Mucosa of rectum (tissue), 2 donors: Measurements from ENCODE around the gene RASD1.
A peak's percentile ranks its signal among the peaks of the same experiment; 100 is the strongest.

Experiments
- H3K27ac ChIP-seq, 2 donors: one replicate each; pipeline ENCODE4 v1.7.0; 2013; ENCODE audit warnings: inconsistent platforms in 2 of 2, low read depth in 2 of 2, low read length in 2 of 2
- H3K27me3 ChIP-seq, 2 donors: one replicate each; pipeline ENCODE4 v1.7.0; 2013; ENCODE audit warnings: low read length in 2 of 2; ENCODE audit not compliant: control insufficient read depth in 2 of 2, insufficient read depth in 2 of 2
- H3K36me3 ChIP-seq, 2 donors: one replicate each; pipeline ENCODE4 v1.7.0; 2013; ENCODE audit warnings: low read length in 2 of 2; ENCODE audit not compliant: control insufficient read depth in 2 of 2, insufficient read depth in 2 of 2
- H3K4me1 ChIP-seq, 2 donors: one replicate each; pipeline ENCODE4 v1.7.0; 2013; ENCODE audit warnings: low read length in 2 of 2, mild to moderate bottlenecking in 1 of 2; ENCODE audit not compliant: control insufficient read depth in 2 of 2, insufficient read depth in 2 of 2
- H3K4me3 ChIP-seq, 2 donors: one replicate each; pipeline ENCODE4 v1.7.0; 2013; ENCODE audit warnings: low read length in 2 of 2
- H3K9ac ChIP-seq, 2 donors: one replicate each; pipeline ENCODE4 v1.7.0; 2013; ENCODE audit warnings: low read length in 2 of 2, low read depth in 1 of 2, mild to moderate bottlenecking in 1 of 2
- H3K9me3 ChIP-seq, 2 donors: one replicate each; pipeline ENCODE4 v1.7.0; 2013; ENCODE audit warnings: low read length in 2 of 2; ENCODE audit not compliant: control insufficient read depth in 2 of 2
- donor health status: healthy.
- donor health status: Normal muscosa, but diverticular disease.

Gene RASD1

DNA sequence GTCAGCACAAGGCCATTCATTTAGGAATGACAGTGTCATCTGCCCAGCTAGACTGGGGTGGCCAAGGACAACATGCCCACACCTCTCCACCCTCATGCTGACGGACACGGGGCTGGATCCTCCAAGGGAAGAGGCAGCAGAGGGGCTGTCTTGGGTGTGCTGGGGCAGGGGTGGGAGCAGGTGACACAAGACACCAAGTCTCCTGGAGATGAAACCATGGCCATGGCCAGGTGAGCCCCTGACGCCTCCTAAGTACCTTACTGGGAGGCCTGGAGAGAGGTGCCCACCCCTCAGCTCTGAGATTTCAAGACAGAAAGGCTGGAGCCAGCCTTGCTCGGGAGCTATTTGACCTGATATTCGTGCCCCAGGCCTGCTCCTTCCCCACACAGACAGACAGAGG lies 9.0 kb upstream of the RASD1 start:
- Histone ChIP-seq H3K27me3 (peaks cover 0 to 3% of the 10 kb centered on the region in 2 donors), H3K9me3 (no peaks in the 10 kb centered on the region), H3K27ac (no peak overlapping the region), H3K36me3 (no peaks in the 10 kb centered on the region), H3K4me1 (peaks cover 5 to 12% of the 10 kb centered on the region in 2 donors), H3K4me3 (no peak overlapping the region), H3K9ac (no peak overlapping the region)

DNA sequence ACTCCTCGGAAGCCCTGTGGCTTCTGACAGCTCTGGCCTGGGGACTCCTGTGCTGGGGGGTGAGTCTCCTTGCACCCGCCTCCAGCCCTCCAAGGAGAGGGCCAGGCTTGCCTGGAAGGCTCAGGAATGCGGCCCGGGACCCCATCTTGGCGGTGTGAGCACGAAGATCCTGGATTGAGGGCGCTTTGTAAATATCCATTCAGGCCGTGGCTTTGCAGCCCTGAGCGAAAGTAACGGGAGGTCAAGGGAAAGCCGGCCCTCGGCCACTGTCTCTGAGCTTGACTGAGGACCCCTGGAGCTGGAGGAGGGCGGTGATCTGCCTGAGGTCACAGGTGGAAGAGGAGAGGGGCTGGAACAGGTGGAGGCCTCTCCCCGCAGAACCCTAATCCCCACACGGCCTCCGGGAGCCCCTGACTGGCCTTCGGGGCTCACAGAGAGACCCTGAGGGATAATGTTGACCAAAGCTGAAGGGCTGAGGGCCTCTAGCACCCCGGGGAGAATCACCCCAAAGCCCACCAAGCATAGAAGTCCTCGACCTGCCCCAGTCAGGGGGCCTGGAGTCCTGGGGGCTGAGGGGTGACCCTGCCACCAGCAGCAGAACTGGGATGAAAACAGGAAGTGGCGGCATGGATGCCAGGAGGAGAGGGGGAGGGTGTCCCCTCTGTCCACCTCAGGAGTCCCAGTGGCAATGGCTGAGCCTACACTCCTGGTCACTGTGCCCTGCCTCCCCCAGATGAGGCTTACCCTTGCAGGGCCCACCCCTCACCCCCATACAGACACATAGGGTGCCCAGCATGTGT lies 8.3 kb upstream of the RASD1 start:
- H3K27me3 ChIP-seq = peaks cover 0 to 3% of the 10 kb centered on the region in 2 donors
- H3K9ac ChIP-seq = no peak overlapping the region
- no peak overlapping the region for H3K4me3 ChIP-seq
- no peaks in the 10 kb centered on the region for H3K9me3 ChIP-seq
- no peaks in the 10 kb centered on the region for H3K36me3 ChIP-seq
- H3K27ac ChIP-seq = no peak overlapping the region
- peaks cover 5 to 12% of the 10 kb centered on the region in 2 donors for H3K4me1 ChIP-seq

DNA sequence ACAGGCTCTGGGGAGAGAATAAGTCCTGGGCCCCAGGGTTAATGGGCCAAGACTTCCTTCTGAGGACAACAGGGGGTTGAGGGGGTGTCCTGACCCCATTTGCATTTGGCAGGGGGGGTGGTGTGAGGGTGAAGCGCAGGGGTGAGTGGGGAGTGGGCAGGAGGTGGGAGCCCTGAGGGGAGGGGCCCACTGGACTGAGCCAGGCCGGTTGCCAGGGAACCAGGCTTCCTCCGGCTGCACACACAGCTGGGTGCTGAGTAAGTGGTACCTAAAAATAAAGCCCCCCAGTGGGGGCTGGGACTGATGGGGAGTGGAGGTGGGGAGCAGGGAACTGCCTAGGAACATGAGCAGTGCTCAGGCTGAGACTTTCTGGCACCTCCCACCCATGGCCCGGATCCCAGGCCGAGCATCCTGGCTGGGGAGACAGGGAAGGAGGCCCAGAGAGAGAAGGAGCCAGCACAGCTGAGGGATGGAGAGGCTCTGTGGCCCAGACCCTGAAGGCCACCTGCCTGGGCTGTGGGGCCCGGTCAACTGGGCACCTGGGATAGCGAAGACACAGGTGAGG lies 7.5 kb upstream of the RASD1 start:
- Histone ChIP-seq H3K27me3 (peaks cover 0 to 3% of the 10 kb centered on the region in 2 donors), H3K36me3 (no peaks in the 10 kb centered on the region), H3K4me3 (no peak overlapping the region), H3K9me3 (no peaks in the 10 kb centered on the region), H3K27ac (no peak overlapping the region), H3K4me1 (peaks cover 5 to 16% of the 10 kb centered on the region in 2 donors), H3K9ac (no peak overlapping the region)

DNA sequence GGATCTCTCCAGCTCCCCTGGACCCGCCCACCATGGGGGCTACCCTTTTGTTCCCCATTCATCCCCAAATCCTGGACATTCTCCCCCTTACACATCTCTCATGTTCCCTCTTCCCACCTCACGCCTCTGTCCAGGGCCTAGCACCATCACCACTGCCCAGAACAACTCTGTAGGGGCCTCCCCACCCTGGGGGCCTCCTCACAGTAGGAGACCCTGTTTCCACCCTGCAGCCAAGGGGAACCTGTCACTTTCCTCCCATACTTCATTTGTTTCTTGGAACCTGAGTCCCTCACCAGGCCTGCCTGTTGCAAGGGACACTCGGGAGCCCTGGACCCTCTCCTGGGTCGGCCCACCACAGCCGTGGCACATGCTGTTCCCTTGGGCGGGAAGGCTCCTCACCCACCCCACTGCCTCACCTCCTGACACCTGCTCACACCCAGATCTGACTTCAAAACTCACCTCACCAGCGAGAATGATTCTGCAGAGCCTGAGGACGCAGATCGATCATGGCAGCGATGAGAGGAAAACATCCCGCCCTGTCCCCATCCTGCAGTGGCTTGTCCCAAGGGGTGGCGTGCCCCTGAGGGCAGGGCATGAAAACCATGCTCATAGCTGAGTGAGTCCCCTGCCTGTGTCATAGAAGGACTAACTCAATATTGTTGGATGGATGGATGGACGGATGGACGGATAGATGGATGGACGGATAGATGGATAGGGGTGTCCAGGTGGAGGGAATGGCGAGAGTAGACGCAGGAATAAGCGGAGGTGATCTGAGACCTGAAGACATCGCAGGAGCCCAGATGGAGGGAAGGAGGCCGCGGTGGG lies 6.8 kb upstream of the RASD1 start:
- no peak overlapping the region for H3K4me3 ChIP-seq
- no peak overlapping the region for H3K9ac ChIP-seq
- no peaks in the 10 kb centered on the region for H3K9me3 ChIP-seq
- H3K27me3 ChIP-seq = peaks cover 0 to 3% of the 10 kb centered on the region in 2 donors
- no peaks in the 10 kb centered on the region for H3K36me3 ChIP-seq
- no peak overlapping the region for H3K27ac ChIP-seq
- peaks cover 10 to 23% of the 10 kb centered on the region in 2 donors for H3K4me1 ChIP-seq

DNA sequence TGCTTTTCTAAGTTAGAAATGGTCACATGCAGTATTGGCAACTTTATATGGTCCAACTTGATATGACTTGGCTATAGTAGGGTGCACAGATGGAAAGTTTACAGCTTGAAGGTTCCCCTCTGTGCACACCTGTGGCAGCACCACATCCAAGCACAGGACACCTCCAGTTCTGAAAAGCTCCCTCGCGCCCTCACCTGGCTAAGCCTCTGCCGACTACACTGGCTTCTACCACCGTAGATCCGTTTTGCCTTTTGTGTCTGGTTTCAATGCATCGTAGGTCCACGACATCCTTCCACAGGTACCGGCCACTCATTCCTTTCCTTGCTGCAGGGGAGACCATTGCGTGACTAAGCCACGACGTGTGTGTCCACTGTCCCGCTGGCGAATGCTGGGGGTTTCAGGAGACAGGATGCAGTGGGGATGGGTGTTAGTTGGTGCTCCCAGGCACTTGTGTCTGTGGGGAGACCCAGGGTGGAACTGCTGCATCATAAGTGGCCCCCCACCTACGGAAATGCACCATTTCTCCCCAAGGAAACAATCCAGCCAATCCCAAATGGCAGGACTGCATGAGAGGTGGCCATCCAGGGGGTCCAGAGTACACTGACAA lies 4.9 kb upstream of the RASD1 start:
- H3K27me3 ChIP-seq = peaks cover 0 to 3% of the 10 kb centered on the region in 2 donors
- H3K4me1 ChIP-seq = peaks cover 7 to 16% of the 10 kb centered on the region in 2 donors
- no peaks in the 10 kb centered on the region for H3K36me3 ChIP-seq
- H3K4me3 ChIP-seq = no peak overlapping the region
- no peak overlapping the region for H3K9ac ChIP-seq
- H3K9me3 ChIP-seq = no peaks in the 10 kb centered on the region
- H3K27ac ChIP-seq = no peak overlapping the region

DNA sequence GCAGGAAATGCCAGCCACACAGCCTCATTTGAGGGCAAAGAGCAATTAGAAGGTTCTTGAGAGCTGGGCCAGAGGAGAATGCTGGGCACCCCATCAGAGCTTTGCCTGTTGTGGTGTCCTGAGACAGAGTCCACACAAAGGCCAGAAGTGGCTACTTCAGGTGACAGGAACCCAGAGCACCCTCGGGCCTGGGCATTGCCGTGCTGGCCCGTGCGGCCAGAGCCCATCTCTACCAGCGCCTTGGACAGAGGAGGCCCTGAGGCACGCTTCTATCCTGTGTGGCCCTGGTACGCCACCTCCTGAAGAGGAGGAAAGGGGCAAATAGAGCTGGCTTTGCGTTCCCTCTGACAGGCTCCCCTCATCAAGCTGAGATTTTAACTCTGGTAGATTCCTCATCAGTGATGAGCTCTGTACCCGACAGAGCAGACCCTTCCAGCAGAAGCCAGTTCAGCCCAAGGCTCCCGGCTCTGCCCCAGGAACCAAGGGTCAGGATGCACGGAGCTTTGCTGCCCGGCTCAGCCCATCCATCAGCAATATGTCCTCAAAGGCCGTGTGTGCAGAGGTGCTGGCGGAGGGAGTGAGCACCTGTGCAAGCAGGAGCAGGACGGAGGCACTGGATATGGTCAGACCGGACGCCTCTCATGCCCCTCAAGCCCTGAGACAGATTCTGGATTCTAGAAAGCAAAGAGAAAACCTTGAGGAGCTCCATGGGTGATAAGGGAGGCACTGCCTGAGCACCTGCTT lies 3.4 kb upstream of the RASD1 start:
- Histone ChIP-seq H3K27me3 (peaks cover 0 to 6% of the 10 kb centered on the region in 2 donors), H3K9ac (no peak overlapping the region), H3K4me3 (no peak overlapping the region), H3K9me3 (no peaks in the 10 kb centered on the region), H3K4me1 (peaks cover 21 to 26% of the 10 kb centered on the region in 2 donors), H3K36me3 (no peaks in the 10 kb centered on the region), H3K27ac (no peak overlapping the region)

DNA sequence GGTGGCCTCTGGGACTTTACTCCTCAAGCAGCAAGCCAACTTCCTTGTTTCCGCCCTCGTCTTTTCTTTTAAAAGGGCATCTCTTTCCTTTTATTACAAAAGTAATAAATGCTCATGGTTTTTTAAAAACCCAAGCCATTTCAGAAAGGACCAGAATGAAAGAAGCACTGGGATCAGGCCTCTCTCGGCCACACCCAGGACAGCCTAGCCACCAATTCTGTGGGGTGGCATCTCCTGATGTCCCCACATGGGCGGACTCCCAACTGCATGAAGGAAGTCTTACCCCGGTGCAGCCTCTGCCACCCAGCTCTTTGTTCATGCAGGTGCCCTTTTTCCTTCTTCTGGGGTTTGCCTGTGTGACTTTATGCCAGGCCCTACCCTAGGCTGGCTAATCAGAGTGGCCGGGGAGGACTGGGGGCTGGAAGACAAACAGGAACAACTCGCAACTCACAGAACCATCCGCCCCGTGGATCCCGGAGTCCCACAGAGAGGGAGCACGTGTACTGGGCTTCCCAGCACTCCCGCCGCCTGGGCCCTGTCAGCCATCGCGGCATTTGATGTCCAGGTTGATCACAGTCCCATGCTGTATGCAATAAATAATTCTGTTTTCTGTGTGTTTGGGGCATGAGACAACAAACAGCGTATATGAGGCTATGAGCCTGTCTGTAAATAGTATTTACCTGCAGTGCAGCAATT lies 2.6 kb upstream of the RASD1 start:
- Histone ChIP-seq H3K36me3 (no peaks in the 10 kb centered on the region), H3K27ac (peak overlapping the region in 1 of 2 donors; percentile 33), H3K9me3 (no peaks in the 10 kb centered on the region), H3K27me3 (peaks cover 0 to 6% of the 10 kb centered on the region in 2 donors), H3K4me3 (no peak overlapping the region), H3K9ac (no peak overlapping the region), H3K4me1 (peaks cover 27 to 32% of the 10 kb centered on the region in 2 donors)

DNA sequence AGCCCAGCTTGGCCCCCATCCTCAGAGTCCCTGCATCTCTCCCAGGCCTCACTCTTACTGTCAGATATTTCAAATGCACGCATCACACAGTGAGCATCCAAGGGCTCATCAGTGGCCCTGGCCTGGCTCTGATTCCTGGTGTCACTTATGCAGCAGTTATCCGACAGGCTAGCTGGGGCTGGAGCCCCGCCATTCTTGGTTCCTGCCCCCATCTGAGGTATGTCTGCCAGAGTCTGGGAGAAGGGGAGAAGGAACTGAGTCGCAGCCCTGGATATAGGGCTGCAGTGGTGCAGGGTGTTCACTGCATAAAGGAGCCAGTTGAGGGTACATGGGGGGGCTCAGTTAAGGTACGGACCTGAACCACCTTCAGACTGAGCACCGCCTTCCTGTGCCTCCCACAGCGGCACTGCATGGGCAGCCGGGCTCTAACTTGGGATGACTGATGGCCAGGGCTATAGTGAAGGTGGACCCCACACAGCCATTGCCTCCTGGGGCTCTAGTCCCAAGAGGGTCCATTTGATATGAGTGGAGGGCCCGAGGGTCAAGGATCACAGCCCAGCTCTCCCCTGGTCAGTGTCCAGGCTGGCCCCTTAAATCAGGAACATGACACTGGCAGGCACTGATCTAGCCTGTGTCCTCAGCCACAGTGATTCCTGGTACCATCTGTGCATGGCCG lies 1.8 kb upstream of the RASD1 start:
- Histone ChIP-seq H3K27ac (no peak overlapping the region), H3K4me3 (no peak overlapping the region), H3K9ac (peak overlapping the region in 1 of 2 donors; percentile 24), H3K36me3 (no peaks in the 10 kb centered on the region), H3K4me1 (peaks cover 33 to 40% of the 10 kb centered on the region in 2 donors), H3K9me3 (no peaks in the 10 kb centered on the region), H3K27me3 (peaks cover 0 to 6% of the 10 kb centered on the region in 2 donors)
